Fibroblast of lung (primary cell): ENCODE measurements around the gene PCDHB3. TPM values are rescaled to one million over a fixed set of nuclear protein-coding genes. Genes with fewer than 3 reads are reported as not detected.
"Not testable (repeated sequence)": the region's sequence is repeated elsewhere in the genome, so short reads cannot be mapped to it uniquely, and the experiment has no call there.

ENCODE experiments used
- DNase-seq, 2 donors: peaks; one replicate each; pipeline versions ENCODE4 v3.0.0 to v3.0.0-alpha.2; 2010; ENCODE audit warnings: low read depth in 2 of 2
- H2AFZ ChIP-seq: 2 replicates; pipeline ENCODE4 v1.5.1; 2012; ENCODE audit warnings: low read length, control low read depth, inconsistent platforms
- H3K27ac ChIP-seq: 2 replicates; pipeline ENCODE4 v1.5.1; 2011; ENCODE audit warnings: low read length, control low read depth; ENCODE audit not compliant: insufficient read depth
- H3K27me3 ChIP-seq: 2 replicates; pipeline ENCODE4 v1.5.1; 2011; ENCODE audit warnings: mild to moderate bottlenecking, low read length; ENCODE audit not compliant: control insufficient read depth, insufficient read depth
- H3K36me3 ChIP-seq: 2 replicates; pipeline ENCODE4 v1.5.1; 2011; ENCODE audit warnings: low read length; ENCODE audit not compliant: control insufficient read depth, insufficient read depth
- H3K4me1 ChIP-seq: 2 replicates; pipeline ENCODE4 v1.5.1; 2011; ENCODE audit warnings: low read length; ENCODE audit not compliant: control insufficient read depth, insufficient read depth; ENCODE audit errors: extremely low read depth
- H3K4me2 ChIP-seq: 2 replicates; pipeline ENCODE4 v1.5.1; 2011; ENCODE audit warnings: low read length, control low read depth; ENCODE audit not compliant: insufficient read depth; ENCODE audit errors: extremely low read depth
- H3K4me3 ChIP-seq, 4 experiments: fragments of 200-600 bp in 1 of 4; sonication (generic) in 1 of 4; replicated peaks in 1 of 4; 2 replicates each; pipeline ENCODE4 v1.5.1; 2011 to 2016; ENCODE audit warnings: low read length in 4 of 4, low read depth in 3 of 4, mild to moderate bottlenecking in 3 of 4, control low read depth in 2 of 4, inconsistent platforms in 1 of 4, mixed read lengths in 1 of 4; ENCODE audit not compliant: insufficient read depth in 1 of 4; ENCODE audit errors: control extremely low read depth in 1 of 4
- H3K79me2 ChIP-seq: 2 replicates; pipeline ENCODE4 v1.5.1; 2012; ENCODE audit warnings: mild to moderate bottlenecking, low read length, inconsistent platforms; ENCODE audit not compliant: control insufficient read depth, insufficient read depth
- H3K9ac ChIP-seq: 2 replicates; pipeline ENCODE4 v1.5.1; 2011; ENCODE audit warnings: mild to moderate bottlenecking, low read length, control low read depth; ENCODE audit not compliant: insufficient read depth
- H3K9me3 ChIP-seq: 2 replicates; pipeline ENCODE4 v1.5.1; 2012; ENCODE audit warnings: low read depth, low read length; ENCODE audit not compliant: control insufficient read depth, insufficient read depth
- H4K20me1 ChIP-seq: 2 replicates; pipeline ENCODE4 v1.5.1; 2011; ENCODE audit warnings: low read length; ENCODE audit not compliant: control insufficient read depth, insufficient read depth; ENCODE audit errors: extremely low read depth
- EZH2 ChIP-seq: IDR thresholded peaks from 2 replicates; pipeline ENCODE4 v1.5.1; 2012; ENCODE audit warnings: low read length, control low read depth, mild to moderate bottlenecking; ENCODE audit errors: missing control alignments
- polyA plus RNA-seq, 2 donors: library from polyadenylated mRNA; depleted of rRNA in 1 of 2; stranded (reverse) in 1 of 2; unstranded in 1 of 2; fragments of >200 nt; gene quantifications; 2 replicates each; pipeline ENCODE4 v1.2.1, GENCODE V29; 2011 to 2012; ENCODE audit warnings: missing spikeins in 1 of 2
- total RNA-seq: library from RNA; depleted of rRNA; stranded (reverse); fragments of >200 nt; gene quantifications from 2 replicates; pipeline ENCODE4 v1.2.1, GENCODE V29; 2014
- TF ChIP-seq, protein P1 (sequence below), 2 donors: IDR thresholded peaks in 1 of 2; conservative IDR thresholded peaks in 1 of 2; 1 replicate in 1 of 2; 2 replicates in 1 of 2; pipeline ENCODE4 v1.5.1; 2011 to 2012; ENCODE audit warnings: low read length in 2 of 2, control low read depth in 1 of 2, inconsistent platforms in 1 of 2, low read depth in 1 of 2, mild to moderate bottlenecking in 1 of 2

The PCDHB3 gene
- total and polyA plus RNA-seq, 2 donors (not counting 1 experiment from before 2014, with no cell fraction given), result 1.7 to 2.3 TPM

DNA sequence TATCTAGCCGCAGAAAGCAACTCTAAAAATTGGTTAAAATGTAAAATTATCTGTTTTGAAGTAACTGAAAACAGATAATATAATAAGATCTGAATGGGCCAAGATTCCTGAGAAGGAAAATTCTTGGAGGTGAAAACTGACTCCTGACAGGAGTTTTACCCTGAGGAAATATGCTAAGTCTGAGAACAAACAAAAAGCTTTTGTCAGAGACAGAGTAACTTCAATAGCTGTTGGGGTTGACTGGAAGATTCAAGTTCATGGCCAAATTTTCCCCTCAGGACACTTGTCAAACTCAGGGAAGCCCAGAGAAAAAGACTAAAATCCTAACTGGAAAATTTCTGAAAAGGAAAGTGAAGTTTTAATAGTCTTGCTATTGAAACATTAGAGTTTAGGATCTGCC lies 27.0 kb downstream of the PCDHB3 start:
- H3K27me3 ChIP-seq, result no peaks in the 10 kb centered on the region
- no peaks in the 10 kb centered on the region for H4K20me1 ChIP-seq
- no peak overlapping the region for H3K27ac ChIP-seq
- DNase-seq, result no peak
- no peak overlapping the region for H3K4me2 ChIP-seq
- H3K9me3 ChIP-seq, result no peaks in the 10 kb centered on the region
- TF ChIP-seq, protein P1, sequence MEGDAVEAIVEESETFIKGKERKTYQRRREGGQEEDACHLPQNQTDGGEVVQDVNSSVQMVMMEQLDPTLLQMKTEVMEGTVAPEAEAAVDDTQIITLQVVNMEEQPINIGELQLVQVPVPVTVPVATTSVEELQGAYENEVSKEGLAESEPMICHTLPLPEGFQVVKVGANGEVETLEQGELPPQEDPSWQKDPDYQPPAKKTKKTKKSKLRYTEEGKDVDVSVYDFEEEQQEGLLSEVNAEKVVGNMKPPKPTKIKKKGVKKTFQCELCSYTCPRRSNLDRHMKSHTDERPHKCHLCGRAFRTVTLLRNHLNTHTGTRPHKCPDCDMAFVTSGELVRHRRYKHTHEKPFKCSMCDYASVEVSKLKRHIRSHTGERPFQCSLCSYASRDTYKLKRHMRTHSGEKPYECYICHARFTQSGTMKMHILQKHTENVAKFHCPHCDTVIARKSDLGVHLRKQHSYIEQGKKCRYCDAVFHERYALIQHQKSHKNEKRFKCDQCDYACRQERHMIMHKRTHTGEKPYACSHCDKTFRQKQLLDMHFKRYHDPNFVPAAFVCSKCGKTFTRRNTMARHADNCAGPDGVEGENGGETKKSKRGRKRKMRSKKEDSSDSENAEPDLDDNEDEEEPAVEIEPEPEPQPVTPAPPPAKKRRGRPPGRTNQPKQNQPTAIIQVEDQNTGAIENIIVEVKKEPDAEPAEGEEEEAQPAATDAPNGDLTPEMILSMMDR (conservative IDR thresholded peaks at IDR 0.05 in 1 of 2, IDR thresholded peaks at IDR 0.05 in 1 of 2; ENCODE audit: low read depth in 1 of 2, low read length in 2 of 2), result no peak
- TF ChIP-seq EZH2, result no peak
- H3K36me3 ChIP-seq, result no peaks in the 10 kb centered on the region
- H3K4me3 ChIP-seq, result no peak overlapping the region
- H3K79me2 ChIP-seq, result no peaks in the 10 kb centered on the region
- H3K4me1 ChIP-seq, result no peaks in the 10 kb centered on the region
- H2AFZ ChIP-seq, result no peak overlapping the region
- H3K9ac ChIP-seq, result no peak overlapping the region

DNA sequence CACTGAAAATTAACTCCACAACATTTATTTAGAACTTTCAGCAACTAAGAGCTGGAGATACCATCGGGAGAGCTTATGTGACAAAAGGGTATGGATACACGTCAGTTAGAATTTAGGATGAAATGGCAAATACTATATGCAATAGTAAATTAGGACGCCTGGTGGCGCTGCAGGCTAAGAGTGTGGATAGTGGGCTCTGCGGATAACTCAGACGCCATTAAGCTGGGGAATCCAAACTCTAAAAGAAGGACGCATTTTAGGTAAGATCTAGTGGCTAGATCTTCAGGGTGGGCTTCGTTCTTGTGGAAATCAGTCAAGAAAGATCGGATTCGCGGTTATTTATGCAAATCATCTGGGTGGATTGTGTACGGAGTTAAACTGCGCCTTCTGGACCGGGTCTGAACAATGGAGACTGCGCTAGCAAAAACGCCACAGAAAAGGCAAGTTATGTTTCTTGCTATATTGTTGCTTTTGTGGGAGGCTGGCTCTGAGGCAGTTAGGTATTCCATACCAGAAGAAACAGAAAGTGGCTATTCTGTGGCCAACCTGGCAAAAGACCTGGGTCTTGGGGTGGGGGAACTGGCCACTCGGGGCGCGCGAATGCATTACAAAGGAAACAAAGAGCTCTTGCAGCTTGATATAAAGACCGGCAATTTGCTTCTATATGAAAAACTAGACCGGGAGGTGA lies 34.9 kb downstream of the PCDHB3 start, which contains the start of gene PCDHB5:
PCDHB5 (plus strand) TSS at position 177 of the 688 bp plus-strand sequence; CDS start at position 406, 229 bp downstream.
- H2AFZ ChIP-seq, result no peak within 1 kb of the TSS
- peak within 1 kb of the TSS in 3 of 4 experiments; percentile 2 to 59 (median 49) for H3K4me3 ChIP-seq
- peak; percentile 2 to 33 for DNase-seq
- no peaks in the 10 kb centered on the region for H3K27me3 ChIP-seq
- H3K36me3 ChIP-seq, result no peaks in the 10 kb centered on the region
- no peaks in the 10 kb centered on the region for H3K4me1 ChIP-seq
- H3K9ac ChIP-seq, result no peak within 1 kb of the TSS
- no peaks in the 10 kb centered on the region for H4K20me1 ChIP-seq
- no peak for TF ChIP-seq EZH2
- TF ChIP-seq, protein P1 (conservative IDR thresholded peaks at IDR 0.05 in 1 of 2, IDR thresholded peaks at IDR 0.05 in 1 of 2; ENCODE audit: low read depth in 1 of 2, low read length in 2 of 2), result peak; percentile 15 to 45
- no peaks in the 10 kb centered on the region for H3K79me2 ChIP-seq
- no peaks in the 10 kb centered on the region for H3K9me3 ChIP-seq
- H3K27ac ChIP-seq, result no peak within 1 kb of the TSS
- H3K4me2 ChIP-seq, result no peak within 1 kb of the TSS

DNA sequence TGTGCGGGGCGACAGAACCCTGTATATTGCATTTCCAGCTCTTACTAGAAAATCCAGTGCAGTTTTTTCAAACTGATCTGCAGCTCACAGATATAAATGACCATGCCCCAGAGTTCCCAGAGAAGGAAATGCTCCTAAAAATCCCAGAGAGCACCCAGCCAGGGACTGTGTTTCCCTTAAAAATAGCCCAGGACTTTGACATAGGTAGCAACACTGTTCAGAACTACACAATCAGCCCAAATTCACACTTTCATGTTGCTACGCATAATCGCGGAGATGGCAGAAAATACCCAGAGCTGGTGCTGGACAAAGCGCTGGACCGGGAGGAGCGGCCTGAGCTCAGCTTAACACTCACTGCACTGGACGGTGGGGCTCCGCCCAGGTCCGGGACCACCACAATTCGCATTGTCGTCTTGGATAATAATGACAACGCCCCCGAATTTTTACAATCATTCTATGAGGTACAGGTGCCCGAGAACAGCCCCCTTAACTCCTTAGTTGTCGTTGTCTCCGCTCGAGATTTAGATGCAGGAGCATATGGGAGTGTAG lies 35.5 kb downstream of the PCDHB3 start:
- Histone ChIP-seq H4K20me1 (no peaks in the 10 kb centered on the region), H3K79me2 (no peaks in the 10 kb centered on the region), H3K27ac (no peak overlapping the region), H3K9ac (no peak overlapping the region), H2AFZ (no peak overlapping the region), H3K9me3 (no peaks in the 10 kb centered on the region), H3K4me3 (peak overlapping the region in 2 of 4 experiments; percentile 49 to 59), H3K27me3 (no peaks in the 10 kb centered on the region), H3K4me2 (no peak overlapping the region), H3K36me3 (no peaks in the 10 kb centered on the region), H3K4me1 (no peaks in the 10 kb centered on the region)
- DNase-seq, result no peak
- TF ChIP-seq, protein P1 (conservative IDR thresholded peaks at IDR 0.05 in 1 of 2, IDR thresholded peaks at IDR 0.05 in 1 of 2; ENCODE audit: low read depth in 1 of 2, low read length in 2 of 2), result no peak
- TF ChIP-seq EZH2, result no peak

DNA sequence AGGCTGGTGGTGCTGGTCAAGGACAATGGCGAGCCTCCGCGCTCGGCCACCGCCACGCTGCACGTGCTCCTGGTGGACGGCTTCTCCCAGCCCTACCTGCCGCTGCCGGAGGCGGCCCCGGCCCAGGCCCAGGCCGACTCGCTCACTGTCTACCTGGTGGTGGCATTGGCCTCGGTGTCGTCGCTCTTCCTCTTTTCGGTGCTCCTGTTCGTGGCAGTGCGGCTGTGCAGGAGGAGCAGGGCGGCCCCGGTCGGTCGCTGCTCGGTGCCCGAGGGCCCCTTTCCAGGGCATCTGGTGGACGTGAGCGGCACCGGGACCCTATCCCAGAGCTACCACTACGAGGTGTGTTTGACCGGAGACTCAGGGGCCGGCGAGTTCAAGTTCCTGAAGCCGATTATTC lies 37.1 kb downstream of the PCDHB3 start:
- H3K4me3 ChIP-seq, H4K20me1 ChIP-seq, H2AFZ ChIP-seq, H3K9me3 ChIP-seq, H3K79me2 ChIP-seq, H3K27ac ChIP-seq, H3K4me2 ChIP-seq, H3K4me1 ChIP-seq, DNase-seq, H3K27me3 ChIP-seq, H3K9ac ChIP-seq, H3K36me3 ChIP-seq: not testable (repeated sequence)
